Measurements from ENCODE around the gene CACNB4. TPM values are rescaled to one million over a fixed set of nuclear protein-coding genes. Genes with fewer than 3 reads are reported as not detected.

The CACNB4 gene
- total and polyA plus RNA-seq, 7 donors = 0.23 to 4.4 (median 1.1) TPM

DNA sequence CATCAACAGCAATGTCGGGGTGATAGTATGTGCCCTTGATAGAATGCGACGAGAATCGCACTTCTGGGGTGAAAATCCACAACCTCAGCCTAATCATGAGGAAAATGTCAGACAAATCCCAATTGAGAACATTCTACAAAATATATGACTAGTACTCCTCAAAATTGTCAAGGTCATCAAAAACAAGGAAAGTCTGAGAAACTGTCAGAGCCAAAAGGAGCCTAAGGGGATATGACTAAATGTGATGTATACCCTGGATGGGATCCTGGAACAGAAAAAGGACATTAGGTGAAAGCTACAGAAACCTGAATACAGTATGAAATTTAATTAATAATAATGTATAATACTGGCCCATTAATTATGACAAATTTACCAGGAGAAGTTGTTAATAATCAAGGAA lies 7.6 kb upstream of the CACNB4 start:
- no peak for TF ChIP-seq EP300 (IDR thresholded peaks at IDR 0.05)
- Histone ChIP-seq H3K36me3 (no peaks in the 10 kb centered on the region), H3K9me3 (no peaks in the 10 kb centered on the region), H3K4me1 (no peaks in the 10 kb centered on the region), H3K27ac (no peak overlapping the region), H3K27me3 (peaks cover 0 to 11% (median 0%) of the 10 kb centered on the region in 3 donors), H3K4me3 (no peak overlapping the region)
- intact Hi-C loops (cut with DNase I) = no loop called here
- DNase-seq = no peak
- 91 to 94% methylated on average over 4 of the region's 4 CpGs for WGBS, 2 donors

- TF ChIP-seq CTCF (IDR thresholded peaks at IDR 0.05) (no peak), POLR2AphosphoS5 (IDR thresholded peaks at IDR 0.05) (no peak), EP300 (IDR thresholded peaks at IDR 0.05) (no peak), POLR2A (IDR thresholded peaks at IDR 0.05) (no peak)
- Histone ChIP-seq H3K9me3 (no peaks in the 10 kb centered on the region), H3K4me3 (no peak overlapping the region), H3K27me3 (peaks cover 0 to 37% (median 0%) of the 10 kb centered on the region in 3 donors), H3K4me1 (peaks cover 0 to 15% (median 11%) of the 10 kb centered on the region in 4 donors), H3K27ac (no peak overlapping the region), H3K36me3 (no peaks in the 10 kb centered on the region)
- WGBS, 2 donors = 96% methylated on average over 3 of the region's 3 CpGs
- DNase-seq = no peak
- intact Hi-C loops (cut with DNase I) = no loop called here
Measured at GRCh38 chr2:152103271-152103670, 4.4 kb upstream of the CACNB4 start.

DNA sequence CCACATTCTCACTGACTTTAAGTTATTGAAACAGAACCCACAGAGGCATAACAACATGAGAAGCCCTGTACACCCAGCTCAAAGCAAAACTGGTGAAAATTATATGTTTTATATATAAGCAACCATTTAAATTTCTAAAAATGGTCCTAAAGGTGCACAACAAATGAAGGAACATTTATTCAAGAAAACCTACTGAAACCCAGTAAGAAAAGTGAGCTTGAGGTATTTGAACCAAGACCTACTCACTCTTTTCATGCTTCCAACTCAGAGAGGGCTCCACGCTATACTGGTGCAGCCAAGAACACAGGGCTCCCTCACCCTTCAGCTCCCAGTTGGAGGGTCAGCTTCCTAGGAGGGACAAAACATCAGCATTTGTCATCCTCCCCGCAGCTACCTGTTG lies 2.1 kb upstream of the CACNB4 start:
- WGBS, 2 donors = 92% methylated on average over 2 of the region's 2 CpGs
- no peak for TF ChIP-seq EP300 (IDR thresholded peaks at IDR 0.05)
- TF ChIP-seq POLR2AphosphoS5 (IDR thresholded peaks at IDR 0.05) = no peak
- TF ChIP-seq POLR2A (IDR thresholded peaks at IDR 0.05) = no peak
- no peak for TF ChIP-seq CTCF (IDR thresholded peaks at IDR 0.05)
- peaks cover 0 to 26% (median 14%) of the 10 kb centered on the region in 4 donors for H3K4me1 ChIP-seq
- H3K4me3 ChIP-seq = no peak overlapping the region
- H3K9me3 ChIP-seq = no peaks in the 10 kb centered on the region
- H3K27ac ChIP-seq = no peak overlapping the region
- peaks cover 0 to 37% (median 0%) of the 10 kb centered on the region in 3 donors for H3K27me3 ChIP-seq
- H3K36me3 ChIP-seq = no peaks in the 10 kb centered on the region
- DNase-seq = no peak
- intact Hi-C loops (cut with DNase I) = no loop called here

- H3K27ac ChIP-seq = peak overlapping the region in 1 of 4 donors; percentile 46
- DNase-seq = no peak
- TF ChIP-seq EP300 (IDR thresholded peaks at IDR 0.05) (no peak), POLR2A (IDR thresholded peaks at IDR 0.05) (no peak), CTCF (IDR thresholded peaks at IDR 0.05) (no peak), POLR2AphosphoS5 (IDR thresholded peaks at IDR 0.05) (no peak)
- peaks cover 0 to 26% (median 14%) of the 10 kb centered on the region in 4 donors for H3K4me1 ChIP-seq
- H3K27me3 ChIP-seq = peaks cover 0 to 37% (median 0%) of the 10 kb centered on the region in 3 donors
- no peaks in the 10 kb centered on the region for H3K9me3 ChIP-seq
- peak overlapping the region; percentile 48 to 75 (median 65) for H3K4me3 ChIP-seq
- intact Hi-C loops (cut with DNase I) = loop anchor here (10.0 kb wide), 1 partner anchor 65 kb away; no protein-coding TSS in a partner anchor
- 15% methylated on average over 19 of the region's 19 CpGs for WGBS, 2 donors
- no peaks in the 10 kb centered on the region for H3K36me3 ChIP-seq
Measured at GRCh38 chr2:152099367-152100050, 665 bp upstream of the CACNB4 start.

DNA sequence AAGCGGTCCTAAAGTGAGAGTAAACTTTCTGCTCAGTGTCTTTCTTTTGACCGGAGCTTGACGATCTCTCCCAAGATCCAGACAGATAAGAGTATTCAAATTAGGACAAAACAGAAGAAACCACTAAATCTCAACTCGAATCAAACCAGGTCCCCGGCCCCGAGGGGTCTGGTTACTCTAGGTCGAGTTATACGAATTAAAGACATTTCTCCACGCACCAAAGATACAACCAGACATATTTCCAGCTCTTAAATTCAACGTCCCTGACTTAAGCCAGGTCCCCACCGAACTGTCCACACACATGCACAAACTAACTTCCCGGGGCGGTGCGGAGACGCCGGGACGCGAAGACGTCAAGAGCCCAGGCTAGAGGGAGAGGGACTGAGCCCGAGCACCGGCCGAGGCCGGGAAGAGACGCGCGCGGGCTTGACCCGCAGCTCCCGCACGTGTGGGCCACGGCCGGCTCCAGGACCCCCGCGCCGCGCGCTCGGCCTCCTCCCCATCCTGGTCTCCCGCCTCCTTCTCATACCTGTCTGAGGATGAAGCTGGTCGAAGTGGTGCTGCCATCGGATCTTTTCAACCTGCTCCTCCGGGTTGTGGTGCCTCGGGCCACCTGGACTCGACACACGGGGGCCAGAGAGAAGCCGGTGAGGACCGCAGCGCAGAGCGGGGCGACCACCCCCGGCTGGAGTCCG lies 896 bp downstream of the CACNB4 start:
- TF ChIP-seq CTCF (IDR thresholded peaks at IDR 0.05) (no peak), POLR2A (IDR thresholded peaks at IDR 0.05) (no peak), EP300 (IDR thresholded peaks at IDR 0.05) (no peak), POLR2AphosphoS5 (IDR thresholded peaks at IDR 0.05) (no peak)
- DNase-seq = peak; percentile 72
- peaks cover 0 to 26% (median 14%) of the 10 kb centered on the region in 4 donors for H3K4me1 ChIP-seq
- no peaks in the 10 kb centered on the region for H3K36me3 ChIP-seq
- H3K9me3 ChIP-seq = no peaks in the 10 kb centered on the region
- 1 to 2% methylated on average over 52 of the region's 52 CpGs for WGBS, 2 donors
- H3K27ac ChIP-seq = peak overlapping the region; percentile 11 to 59 (median 42)
- H3K4me3 ChIP-seq = peak overlapping the region; percentile 48 to 75 (median 65)
- H3K27me3 ChIP-seq = peaks cover 0 to 37% (median 0%) of the 10 kb centered on the region in 3 donors
- intact Hi-C loops (cut with DNase I) = loop anchor here (10.0 kb wide), 1 partner anchor 63 kb away; no protein-coding TSS in a partner anchor

Measured in sigmoid colon (tissue), 7 donors.